ENCODE measurements around the gene FABP6.

GRCh38 chr5:160230686-160231527, 1.6 kb downstream of the FABP6 start:
- TF ChIP-seq CTCF (IDR thresholded peaks at IDR 0.05) (no peak), EZH2 (IDR thresholded peaks at IDR 0.05) (no peak), EZH2phosphoT487 (IDR thresholded peaks at IDR 0.05) (no peak)
